HG02884 (cell line): ENCODE measurements around the gene ARID1B.
"Not testable (repeated sequence)": the region's sequence is repeated elsewhere in the genome, so short reads cannot be mapped to it uniquely, and the experiment has no call there.

Experiments
- ATAC-seq: cut with Tn5 transposase; IDR thresholded peaks from one replicate; pipeline ENCODE4 v1.9.1; 2021; ENCODE audit warnings: mild to moderate bottlenecking, moderate library complexity; ENCODE audit not compliant: unreplicated experiment

The ARID1B gene

GRCh38 chr6:156928972-156929371, 151.8 kb downstream of the ARID1B start:
- no peak for ATAC-seq

DNA sequence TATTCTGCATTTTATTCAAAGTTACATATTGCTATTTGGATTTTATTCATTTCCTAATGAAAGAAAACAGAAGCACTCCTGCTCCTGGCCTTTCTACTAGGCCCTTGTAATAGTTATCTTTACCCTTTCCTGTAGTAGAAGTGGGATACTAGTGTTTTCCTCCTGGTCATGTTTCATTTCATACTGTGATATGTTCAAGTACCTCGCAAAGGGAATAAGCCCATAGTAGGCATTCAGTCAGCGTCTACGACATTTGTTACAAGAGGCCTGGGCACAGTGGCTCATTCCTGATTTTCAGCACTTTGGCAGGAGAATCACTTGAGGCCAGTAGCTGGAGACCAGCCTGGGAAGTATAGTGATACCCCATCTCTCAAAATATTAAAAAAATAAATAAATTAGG, 154.1 kb downstream of the ARID1B start:
- ATAC-seq = no peak

- ATAC-seq = no peak
Observed at GRCh38 chr6:156933201-156934068, 156.3 kb downstream of the ARID1B start.

DNA sequence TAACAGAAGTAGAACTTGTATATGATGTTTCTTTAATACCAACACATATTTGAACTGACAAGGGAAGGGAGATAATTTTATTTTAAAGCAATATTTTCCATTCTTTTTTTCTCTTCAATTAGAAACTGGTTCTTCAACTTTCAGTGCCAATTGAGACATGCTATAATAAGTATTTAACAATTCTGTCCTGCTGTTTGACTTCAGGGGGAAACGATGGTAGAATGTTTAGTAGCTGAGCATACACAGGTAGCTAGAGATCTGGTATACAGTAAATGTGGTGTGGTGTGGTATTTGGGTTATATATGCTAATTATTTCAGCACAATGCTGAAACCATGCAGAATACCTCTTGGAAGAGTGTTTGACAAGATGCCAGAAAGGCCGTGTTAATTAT, 156.9 kb downstream of the ARID1B start:
- ATAC-seq = no peak

GRCh38 chr6:156935000-156935399, 157.8 kb downstream of the ARID1B start:
- no peak for ATAC-seq

DNA sequence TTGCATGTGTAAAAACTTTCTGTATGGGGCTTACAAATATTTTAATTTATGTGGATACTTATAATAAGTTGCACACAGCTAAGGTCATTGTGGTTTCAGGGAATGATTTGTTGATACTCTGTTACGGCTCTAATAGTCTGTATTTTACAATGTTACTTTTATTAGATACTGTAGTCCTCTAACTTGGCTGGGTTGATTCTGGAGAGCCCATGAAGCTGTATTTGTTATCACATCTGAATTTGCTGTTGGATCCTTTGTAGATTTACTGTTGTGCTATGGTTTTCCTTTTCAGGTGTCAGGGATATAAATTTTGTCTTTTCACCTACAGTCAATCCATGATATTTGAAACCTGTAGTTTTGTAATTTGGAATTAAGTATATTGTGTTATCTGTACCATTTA, 161.0 kb downstream of the ARID1B start:
- ATAC-seq = no peak

DNA sequence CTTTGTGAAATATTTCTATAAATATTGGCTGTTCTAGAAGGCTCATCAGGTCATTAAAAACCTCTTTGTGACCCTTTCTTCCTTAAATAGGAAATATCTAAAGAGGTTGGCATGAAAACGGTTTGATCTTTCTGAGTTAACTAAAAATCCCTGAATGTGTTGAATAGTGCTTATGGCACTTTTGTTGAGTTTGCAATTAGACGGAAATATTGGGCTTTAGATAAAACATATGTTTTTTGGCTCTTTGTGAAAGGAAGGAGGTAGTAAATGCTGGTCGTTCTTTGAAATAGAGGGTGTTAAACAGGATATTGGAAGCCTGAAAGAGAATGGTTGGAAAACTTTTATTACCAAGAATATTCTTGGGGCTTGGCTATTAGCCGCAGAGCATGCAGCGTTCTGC, 163.0 kb downstream of the ARID1B start:
- ATAC-seq = no peak

GRCh38 chr6:156942266-156942665, 165.1 kb downstream of the ARID1B start:
- no peak for ATAC-seq

GRCh38 chr6:156943166-156943565, 166.0 kb downstream of the ARID1B start:
- no peak for ATAC-seq

- no peak for ATAC-seq
Observed at GRCh38 chr6:156943816-156944215, 166.6 kb downstream of the ARID1B start.

GRCh38 chr6:156944412-156944811, 167.2 kb downstream of the ARID1B start:
- ATAC-seq = no peak

DNA sequence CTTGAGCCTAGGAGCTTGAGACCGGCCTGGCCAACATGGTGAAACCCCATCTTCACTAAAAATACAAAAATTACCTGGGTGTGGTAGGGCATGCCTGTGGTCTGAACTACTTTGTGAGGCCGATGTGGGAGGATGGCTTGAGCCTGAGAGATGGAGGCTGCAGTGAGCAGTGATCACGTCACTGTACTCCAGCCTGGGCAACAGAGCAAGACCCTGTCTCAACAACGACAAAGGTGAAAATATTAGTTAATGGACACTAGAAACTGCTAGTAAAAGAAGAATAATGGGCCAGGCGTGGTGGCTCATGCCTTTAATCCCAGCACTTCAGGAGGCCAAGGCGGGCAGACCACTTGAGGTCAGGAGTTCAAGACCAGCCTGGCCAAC, 168.6 kb downstream of the ARID1B start:
- ATAC-seq = not testable (repeated sequence)

- no peak for ATAC-seq
Observed at GRCh38 chr6:156946370-156946936, 169.3 kb downstream of the ARID1B start.

GRCh38 chr6:156948277-156948676, 171.1 kb downstream of the ARID1B start:
- ATAC-seq = no peak

DNA sequence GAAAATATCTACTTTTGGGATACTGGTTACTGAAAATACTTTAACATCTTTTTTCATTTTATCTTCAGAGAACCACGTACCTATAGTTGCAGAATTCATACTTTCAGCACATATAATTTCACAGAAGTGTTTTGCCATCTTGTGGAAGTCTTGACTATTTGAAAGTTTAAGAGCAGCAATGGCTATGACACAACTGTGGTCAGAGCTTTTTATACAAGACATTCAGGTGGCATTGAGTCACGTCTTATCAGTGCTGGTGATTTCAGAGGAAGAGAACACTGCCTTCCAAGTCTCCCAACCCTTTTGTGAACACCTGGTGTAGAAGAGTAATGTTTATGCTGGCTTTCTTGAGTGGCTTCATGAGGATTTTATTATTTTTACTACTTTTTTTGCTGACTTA, 171.6 kb downstream of the ARID1B start:
- no peak for ATAC-seq

GRCh38 chr6:156949376-156949775, 172.2 kb downstream of the ARID1B start:
- ATAC-seq = no peak

- ATAC-seq = no peak
Observed at GRCh38 chr6:156950084-156950483, 172.9 kb downstream of the ARID1B start.

- no peak for ATAC-seq
Observed at GRCh38 chr6:156950531-156950930, 173.4 kb downstream of the ARID1B start.

GRCh38 chr6:156952401-156952800, 175.2 kb downstream of the ARID1B start:
- no peak for ATAC-seq

- ATAC-seq = no peak
Observed at GRCh38 chr6:156953127-156953478, 175.9 kb downstream of the ARID1B start.

DNA sequence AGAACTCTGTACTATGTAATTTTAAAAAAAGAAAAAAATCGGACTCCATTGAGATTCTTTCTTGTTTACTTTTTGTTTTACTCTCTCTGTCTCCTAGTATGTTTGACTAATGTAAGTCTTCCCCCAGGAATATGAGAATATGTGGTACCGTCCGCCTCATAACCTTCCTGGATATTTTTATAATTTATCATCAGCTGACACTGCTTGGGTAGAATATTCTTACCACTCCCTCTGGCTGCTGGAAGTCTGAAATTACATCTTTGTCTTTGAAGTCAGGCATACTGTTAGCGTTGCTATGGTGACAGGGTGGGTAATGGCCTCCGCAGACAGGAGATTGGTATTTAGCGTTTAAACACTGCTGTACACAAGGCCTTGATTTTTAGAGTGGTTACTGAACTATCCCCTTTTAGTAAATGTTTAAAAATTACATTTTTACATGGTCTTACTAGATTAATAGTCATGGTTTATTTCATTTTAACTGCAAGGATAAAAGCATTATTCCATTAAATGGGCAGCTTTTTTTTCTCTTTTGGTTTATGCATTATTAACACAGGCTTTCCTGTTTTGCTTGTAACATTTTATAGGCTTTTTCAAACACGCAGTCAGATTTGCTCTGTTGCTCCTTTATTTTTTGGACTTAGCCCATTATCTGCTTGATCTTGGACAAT, 176.4 kb downstream of the ARID1B start:
- ATAC-seq = no peak

- ATAC-seq = no peak
Observed at GRCh38 chr6:156954191-156954590, 177.0 kb downstream of the ARID1B start.
